Measurements from ENCODE around the gene CCDC106.

DNA sequence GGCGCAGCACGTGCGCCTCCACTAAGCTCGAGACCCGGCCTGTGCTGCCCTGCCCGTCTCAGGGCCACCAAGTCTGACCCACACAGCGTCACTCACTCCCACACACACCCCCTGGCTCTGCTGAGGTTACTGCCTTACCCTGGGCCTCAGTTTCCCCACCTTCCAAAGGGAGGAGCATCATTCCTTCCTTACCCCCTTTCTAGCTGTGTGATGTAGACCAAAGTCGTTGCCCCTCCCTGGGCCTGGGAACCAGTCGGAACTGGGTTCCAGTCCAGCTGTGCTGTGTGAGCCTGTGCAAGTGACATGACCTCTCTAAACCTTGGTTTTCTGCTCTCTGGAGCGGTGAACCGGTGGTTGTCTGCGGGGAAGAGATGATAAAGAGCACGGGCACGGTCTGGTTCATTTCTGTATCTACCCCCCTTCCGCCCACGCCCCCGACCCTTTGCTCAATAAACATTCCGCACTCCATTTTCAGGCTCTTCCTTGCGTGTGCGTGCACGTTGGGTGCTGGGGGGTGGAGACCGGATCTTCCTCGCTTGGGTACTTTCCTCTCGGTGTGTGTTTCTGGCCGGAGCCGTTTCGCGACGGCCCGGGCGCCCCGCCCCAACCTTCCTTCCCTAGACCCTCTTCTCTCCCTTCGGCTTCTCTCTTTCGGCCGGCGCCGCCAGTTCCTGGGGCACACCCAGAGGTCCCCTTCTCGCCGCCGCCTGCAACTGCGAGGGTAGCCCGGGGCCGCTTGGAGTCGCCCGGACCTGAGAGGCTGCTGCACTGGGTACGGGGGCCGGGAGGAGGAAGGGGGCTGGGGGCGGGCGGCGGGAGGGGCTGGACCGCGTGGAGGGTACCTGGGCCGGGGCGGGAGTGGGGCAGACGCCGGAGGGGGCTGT, 4.8 kb upstream of the CCDC106 start, which contains the start of gene ZNF581:
- TF ChIP-seq CTCF (IDR thresholded peaks at IDR 0.05; ENCODE audit: low read length), result no peak
- no peak for TF ChIP-seq EZH2phosphoT487 (IDR thresholded peaks at IDR 0.05; ENCODE audit: low read length)

Measured in MM.1S (cell line).